HG02970 (cell line): ENCODE data around the gene APOE.
A peak's percentile ranks its signal among the peaks of the same experiment; 100 is the strongest.
"Not testable (repeated sequence)": the region's sequence is repeated elsewhere in the genome, so short reads cannot be mapped to it uniquely, and the experiment has no call there.

Experiments used
- ATAC-seq: cut with Tn5 transposase; IDR thresholded peaks from one replicate; pipeline ENCODE4 v1.9.1; 2021; ENCODE audit warnings: mild to moderate bottlenecking, moderate library complexity, moderate number of reproducible peaks; ENCODE audit not compliant: unreplicated experiment, low FRiP score

The APOE gene

GRCh38 chr19:44883922-44884321 is 21.7 kb upstream of the APOE start:
- ATAC-seq, result no peak

- no peak for ATAC-seq
Measured at GRCh38 chr19:44884566-44884965, 21.0 kb upstream of the APOE start.

GRCh38 chr19:44886141-44886540 is 19.5 kb upstream of the APOE start:
- no peak for ATAC-seq

- ATAC-seq, result no peak
Measured at GRCh38 chr19:44887648-44888047, 17.9 kb upstream of the APOE start.

- ATAC-seq, result not testable (repeated sequence)
Measured at GRCh38 chr19:44888335-44888734, 17.3 kb upstream of the APOE start.

GRCh38 chr19:44889830-44890365 is 15.7 kb upstream of the APOE start:
- no peak for ATAC-seq

- peak; percentile 88 for ATAC-seq
Measured at GRCh38 chr19:44890366-44891015, 15.1 kb upstream of the APOE start.

- ATAC-seq, result no peak
Measured at GRCh38 chr19:44891016-44891882, 14.3 kb upstream of the APOE start, which contains the start of gene TOMM40. TOMM40 (plus strand) TSS chr19:44891254; CDS start chr19:44891416, 162 bp downstream.

GRCh38 chr19:44892932-44893331 is 12.7 kb upstream of the APOE start:
- no peak for ATAC-seq

- no peak for ATAC-seq
Measured at GRCh38 chr19:44893332-44894051, 12.1 kb upstream of the APOE start.

- no peak for ATAC-seq
Measured at GRCh38 chr19:44894052-44894400, 11.6 kb upstream of the APOE start.

- no peak for ATAC-seq
Measured at GRCh38 chr19:44894946-44895345, 10.7 kb upstream of the APOE start.

- ATAC-seq, result no peak
Measured at GRCh38 chr19:44897835-44898234, 7.8 kb upstream of the APOE start.

GRCh38 chr19:44900328-44901244 is 5.0 kb upstream of the APOE start:
- no peak for ATAC-seq

- ATAC-seq, result no peak
Measured at GRCh38 chr19:44903216-44903601, 2.4 kb upstream of the APOE start.

GRCh38 chr19:44903602-44904425 is 1.8 kb upstream of the APOE start:
- no peak for ATAC-seq

GRCh38 chr19:44904426-44904994 is 1.1 kb upstream of the APOE start:
- ATAC-seq, result no peak

GRCh38 chr19:44907613-44908012 is 2.0 kb downstream of the APOE start:
- ATAC-seq, result no peak
